ENCODE data around the gene TTC29. TPM values are rescaled to one million over a fixed set of nuclear protein-coding genes. Genes with fewer than 3 reads are reported as not detected.

Gene TTC29
- total and polyA plus RNA-seq, 9 of the 15 experiments (the other 6 are each of a cell fraction or from before 2014, with no cell fraction given): 0.04 TPM; not detected in 8

DNA sequence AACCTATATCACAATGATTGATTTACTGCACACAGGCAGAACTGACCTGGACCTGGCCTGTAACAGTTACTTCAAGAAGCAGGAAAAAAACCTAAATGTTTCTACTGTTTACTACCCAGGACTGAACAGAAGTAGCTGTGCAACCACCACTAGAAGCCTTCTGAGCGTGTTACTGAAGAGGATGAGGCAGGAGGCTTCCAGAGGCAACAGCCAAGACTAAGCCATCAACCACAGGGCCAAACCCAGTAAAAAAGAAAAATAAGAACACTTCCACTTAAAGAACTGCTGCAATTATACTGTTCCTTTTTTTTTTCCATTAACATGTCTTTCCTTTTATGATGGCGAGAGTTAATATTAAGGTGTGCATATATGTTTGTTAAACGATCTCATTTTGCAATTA is 29.4 kb upstream of the TTC29 start:
- no TSS peak for BruUV-seq (replicated peaks)
- WGBS (ENCODE audit: insufficient coverage, low coverage, missing lambda C conversion rate): 0% methylated on average over 3 of the region's 3 CpGs
- FAIRE-seq: no peak
- no peak overlapping the region for H3K4me2 ChIP-seq (ENCODE audit: insufficient read depth, low read length)
- H3K36me3 ChIP-seq (ENCODE audit: control insufficient read depth, insufficient read depth, low read length): no peaks in the 10 kb centered on the region
- no peak overlapping the region for H3K9ac ChIP-seq (ENCODE audit: insufficient read depth in 1 of 2, low read depth in 2 of 2, low read length in 2 of 2)
- H3K9me3 ChIP-seq (replicated peaks; ENCODE audit: control insufficient read depth, insufficient read depth, low read depth, low read length): no peaks in the 10 kb centered on the region
- in situ Hi-C loops (cut with MboI): no loop called here
- H3K27me3 ChIP-seq (ENCODE audit: control insufficient read depth in 2 of 2, insufficient read depth in 2 of 2, low read length in 2 of 2): no peaks in the 10 kb centered on the region
- CTCF ChIA-PET (ENCODE audit: low intra/inter-chr PET ratio): no interaction called here
- TF ChIP-seq, protein P1, sequence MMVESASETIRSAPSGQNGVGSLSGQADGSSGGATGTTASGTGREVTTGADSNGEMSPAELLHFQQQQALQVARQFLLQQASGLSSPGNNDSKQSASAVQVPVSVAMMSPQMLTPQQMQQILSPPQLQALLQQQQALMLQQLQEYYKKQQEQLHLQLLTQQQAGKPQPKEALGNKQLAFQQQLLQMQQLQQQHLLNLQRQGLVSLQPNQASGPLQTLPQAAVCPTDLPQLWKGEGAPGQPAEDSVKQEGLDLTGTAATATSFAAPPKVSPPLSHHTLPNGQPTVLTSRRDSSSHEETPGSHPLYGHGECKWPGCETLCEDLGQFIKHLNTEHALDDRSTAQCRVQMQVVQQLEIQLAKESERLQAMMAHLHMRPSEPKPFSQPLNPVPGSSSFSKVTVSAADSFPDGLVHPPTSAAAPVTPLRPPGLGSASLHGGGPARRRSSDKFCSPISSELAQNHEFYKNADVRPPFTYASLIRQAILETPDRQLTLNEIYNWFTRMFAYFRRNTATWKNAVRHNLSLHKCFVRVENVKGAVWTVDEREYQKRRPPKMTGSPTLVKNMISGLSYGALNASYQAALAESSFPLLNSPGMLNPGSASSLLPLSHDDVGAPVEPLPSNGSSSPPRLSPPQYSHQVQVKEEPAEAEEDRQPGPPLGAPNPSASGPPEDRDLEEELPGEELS (CRISPR knock-in tag; IDR thresholded peaks at IDR 0.05; ENCODE audit: borderline replicate concordance): no peak
- TF ChIP-seq JUNB (CRISPR knock-in tag; conservative IDR thresholded peaks at IDR 0.05) (no peak), MYNN (IDR thresholded peaks at IDR 0.05) (no peak), MYNN (CRISPR knock-in tag; IDR thresholded peaks at IDR 0.05) (no peak), ZNF316 (IDR thresholded peaks at IDR 0.05) (no peak), TEAD1 (CRISPR knock-in tag; IDR thresholded peaks at IDR 0.05) (no peak), ZNF384 (IDR thresholded peaks at IDR 0.05; ENCODE audit: low read depth, low read length) (no peak), ZNF444 (CRISPR knock-in tag; IDR thresholded peaks at IDR 0.05) (no peak), TAF1 (IDR thresholded peaks at IDR 0.05; ENCODE audit: control insufficient read depth, extremely low read depth, insufficient read depth, low read length, severe bottlenecking) (no peak)
- TF ChIP-seq, protein P2, sequence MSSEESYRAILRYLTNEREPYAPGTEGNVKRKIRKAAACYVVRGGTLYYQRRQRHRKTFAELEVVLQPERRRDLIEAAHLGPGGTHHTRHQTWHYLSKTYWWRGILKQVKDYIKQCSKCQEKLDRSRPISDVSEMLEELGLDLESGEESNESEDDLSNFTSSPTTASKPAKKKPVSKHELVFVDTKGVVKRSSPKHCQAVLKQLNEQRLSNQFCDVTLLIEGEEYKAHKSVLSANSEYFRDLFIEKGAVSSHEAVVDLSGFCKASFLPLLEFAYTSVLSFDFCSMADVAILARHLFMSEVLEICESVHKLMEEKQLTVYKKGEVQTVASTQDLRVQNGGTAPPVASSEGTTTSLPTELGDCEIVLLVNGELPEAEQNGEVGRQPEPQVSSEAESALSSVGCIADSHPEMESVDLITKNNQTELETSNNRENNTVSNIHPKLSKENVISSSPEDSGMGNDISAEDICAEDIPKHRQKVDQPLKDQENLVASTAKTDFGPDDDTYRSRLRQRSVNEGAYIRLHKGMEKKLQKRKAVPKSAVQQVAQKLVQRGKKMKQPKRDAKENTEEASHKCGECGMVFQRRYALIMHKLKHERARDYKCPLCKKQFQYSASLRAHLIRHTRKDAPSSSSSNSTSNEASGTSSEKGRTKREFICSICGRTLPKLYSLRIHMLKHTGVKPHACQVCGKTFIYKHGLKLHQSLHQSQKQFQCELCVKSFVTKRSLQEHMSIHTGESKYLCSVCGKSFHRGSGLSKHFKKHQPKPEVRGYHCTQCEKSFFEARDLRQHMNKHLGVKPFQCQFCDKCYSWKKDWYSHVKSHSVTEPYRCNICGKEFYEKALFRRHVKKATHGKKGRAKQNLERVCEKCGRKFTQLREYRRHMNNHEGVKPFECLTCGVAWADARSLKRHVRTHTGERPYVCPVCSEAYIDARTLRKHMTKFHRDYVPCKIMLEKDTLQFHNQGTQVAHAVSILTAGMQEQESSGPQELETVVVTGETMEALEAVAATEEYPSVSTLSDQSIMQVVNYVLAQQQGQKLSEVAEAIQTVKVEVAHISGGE (CRISPR knock-in tag; IDR thresholded peaks at IDR 0.05): no peak
- H3K9me1 ChIP-seq (ENCODE audit: control insufficient read depth, insufficient read depth, low read length): no peaks in the 10 kb centered on the region
- intact Hi-C loops (cut with micrococcal nuclease): no loop called here
- H3K4me1 ChIP-seq (replicated peaks in 1 of 2; ENCODE audit: control insufficient read depth in 2 of 2, insufficient read depth in 2 of 2, low read length in 2 of 2): no peaks in the 10 kb centered on the region
- H2AFZ ChIP-seq (ENCODE audit: low read depth, low read length): no peak overlapping the region
- H3K27ac ChIP-seq (ENCODE audit: extremely low read depth, low read depth, low read length): no peak overlapping the region
- no peak for DNase-seq (ENCODE audit: extremely low read depth in 1 of 4, low spot score in 3 of 4)
- no peak overlapping the region for H3K4me3 ChIP-seq
- H3K79me2 ChIP-seq (ENCODE audit: control insufficient read depth, insufficient read depth, low read length): no peaks in the 10 kb centered on the region
- no peaks in the 10 kb centered on the region for H4K20me1 ChIP-seq (replicated peaks; ENCODE audit: control insufficient read depth, insufficient read depth, low read length)
- no peak for ATAC-seq
- POLR2A ChIA-PET: no interaction called here
